PC-3 (cell line): ENCODE results near the gene TNFRSF25. TPM values are rescaled to one million over a fixed set of nuclear protein-coding genes. Genes with fewer than 3 reads are reported as not detected.

ENCODE experiments used
- ATAC-seq: fragments of 200-7000 bp; cut with Tn5 transposase; 2 replicates; pipeline ENCODE4 v1.9.1; 2020; ENCODE audit warnings: mild to moderate bottlenecking, moderate library complexity
- BruUV-seq: library from RNA; stranded (reverse); fragments of 400-500 nt; replicated peaks from 2 replicates; lab custom pipeline; 2021; lab: Mats Ljungman, UMichigan
- CTCF ChIA-PET: fragments of 300-600 bp; sonication (Branson Sonifier 250); formaldehyde crosslinking; loops from one replicate; lab custom pipeline; 2022; ENCODE audit warnings: antibody characterized with exemption; lab: Charles Lee
- POLR2A ChIA-PET: fragments of 300-600 bp; sonication (Branson Sonifier 250); formaldehyde crosslinking; loops from one replicate; lab custom pipeline; 2022; ENCODE audit warnings: antibody characterized with exemption; ENCODE audit not compliant: unreplicated experiment; lab: Charles Lee
- DNase-seq: peaks from one replicate; pipeline ENCODE4 v3.0.0-alpha.2; 2015
- H2AFZ ChIP-seq: fragments of 300-600 bp; sonication (generic); 2 replicates; pipeline ENCODE4 v1.6.0; 2016; ENCODE audit warnings: antibody characterized with exemption, low read length
- H3F3A ChIP-seq: fragments of 300-600 bp; sonication (generic); one replicate; pipeline ENCODE4 v1.6.0; 2017; ENCODE audit warnings: antibody characterized with exemption, low read length, control low read depth, mild to moderate bottlenecking; ENCODE audit not compliant: unreplicated experiment
- H3K27ac ChIP-seq: fragments of 300-600 bp; sonication (generic); 2 replicates; pipeline ENCODE4 v1.5.1; 2016; ENCODE audit warnings: mild to moderate bottlenecking, low read length
- H3K27me3 ChIP-seq: fragments of 300-600 bp; sonication (generic); 2 replicates; pipeline ENCODE4 v1.6.1; 2016; ENCODE audit warnings: low read length, mixed read lengths
- H3K36me3 ChIP-seq: fragments of 300-600 bp; sonication (generic); 2 replicates; pipeline ENCODE4 v1.6.1; 2016; ENCODE audit warnings: low read depth, mixed run types, low read length, mixed read lengths
- H3K4me1 ChIP-seq: fragments of 300-600 bp; sonication (generic); 2 replicates; pipeline ENCODE4 v1.5.1; 2016; ENCODE audit warnings: low read length; ENCODE audit not compliant: insufficient read depth
- H3K4me2 ChIP-seq: fragments of 300-600 bp; sonication (generic); 2 replicates; pipeline ENCODE4 v1.6.0; 2016; ENCODE audit warnings: low read length
- H3K4me3 ChIP-seq: fragments of 300-600 bp; sonication (generic); 2 replicates; pipeline ENCODE4 v1.5.1; 2016; ENCODE audit warnings: mild to moderate bottlenecking, low read length, mixed read lengths
- H3K79me2 ChIP-seq: fragments of 300-600 bp; sonication (generic); 2 replicates; pipeline ENCODE4 v1.6.1; 2017; ENCODE audit warnings: low read length, mixed read lengths
- H3K9ac ChIP-seq: fragments of 300-600 bp; sonication (generic); 2 replicates; pipeline ENCODE4 v1.6.0; 2016; ENCODE audit warnings: mild to moderate bottlenecking, low read length
- H3K9me2 ChIP-seq: fragments of 300-600 bp; sonication (generic); replicated peaks from 2 replicates; pipeline ENCODE4 v1.6.1; 2016; ENCODE audit warnings: mixed run types, low read length, mixed read lengths
- H3K9me3 ChIP-seq: fragments of 300-600 bp; sonication (generic); 2 replicates; pipeline ENCODE4 v1.6.1; 2016; ENCODE audit warnings: low read length, mixed read lengths
- H4K20me1 ChIP-seq: fragments of 300-600 bp; sonication (generic); 2 replicates; pipeline ENCODE4 v1.6.1; 2016; ENCODE audit warnings: low read length, mixed read lengths
- CTCF ChIP-seq: fragments of 300-600 bp; sonication (generic); conservative IDR thresholded peaks from 2 replicates; pipeline ENCODE4 v1.5.1; 2017; ENCODE audit warnings: antibody characterized with exemption, low read depth, mild to moderate bottlenecking, low read length
- EZH2 ChIP-seq: fragments of 300-600 bp; sonication (generic); IDR thresholded peaks from one replicate; pipeline ENCODE4 v1.6.1; 2017; ENCODE audit warnings: antibody characterized with exemption, mild to moderate bottlenecking, low read length; ENCODE audit not compliant: unreplicated experiment
- EZH2phosphoT487 ChIP-seq: fragments of 300-600 bp; sonication (generic); IDR thresholded peaks from 2 replicates; pipeline ENCODE4 v1.6.1; 2018; ENCODE audit warnings: mild to moderate bottlenecking, antibody characterized with exemption, low read length, borderline replicate concordance
- intact Hi-C: fragments of 100-400 bp; cut with micrococcal nuclease; formaldehyde crosslinking; loops from 2 replicates; pipeline ENCODE4 v1.9.0; 2023
- total RNA-seq: library from RNA; depleted of rRNA; stranded (reverse); fragments of >200 nt; gene quantifications from 2 replicates; pipeline ENCODE4 v1.2.3, GENCODE V29; 2014

The TNFRSF25 gene
- total RNA-seq, 1 experiment from 2014 or later = 42.5 TPM

- intact Hi-C loops = no loop called here
- no peaks in the 10 kb centered on the region for H3K27me3 ChIP-seq
- no peak overlapping the region for H3K27ac ChIP-seq
- H3K36me3 ChIP-seq = no peaks in the 10 kb centered on the region
- H3K9ac ChIP-seq = no peak overlapping the region
- POLR2A ChIA-PET = interaction anchor here (0.6 kb wide), 1 partner anchor 11 kb away, joined by 4 read pairs; no protein-coding TSS in a partner anchor
- CTCF ChIA-PET = no interaction called here
- TF ChIP-seq EZH2phosphoT487 (no peak), EZH2 (no peak)
- peak overlapping the region; percentile 26 for H3K4me2 ChIP-seq
- H2AFZ ChIP-seq = no peak overlapping the region
- peaks cover 59% of the 10 kb centered on the region for H3K4me1 ChIP-seq
- H3K4me3 ChIP-seq = no peak overlapping the region
- no peaks in the 10 kb centered on the region for H3K9me2 ChIP-seq
- ATAC-seq (no peak), DNase-seq (no peak)
- no peaks in the 10 kb centered on the region for H3F3A ChIP-seq
- no peaks in the 10 kb centered on the region for H3K9me3 ChIP-seq
- BruUV-seq = no TSS peak
- peaks cover 5% of the 10 kb centered on the region; the same call in 1 of the 2 replicates for H3K79me2 ChIP-seq
- H4K20me1 ChIP-seq = no peaks in the 10 kb centered on the region
These were observed 39.0 kb downstream of the TNFRSF25 start for GRCh38 chr1:6426972-6427350.

GRCh38 chr1:6426277-6426971 lies 39.5 kb downstream of the TNFRSF25 start:
- Histone ChIP-seq H3K36me3 (no peaks in the 10 kb centered on the region), H2AFZ (no peak overlapping the region), H3K9me2 (no peaks in the 10 kb centered on the region), H3K9ac (no peak overlapping the region), H3K27ac (no peak overlapping the region), H3K79me2 (peaks cover 5% of the 10 kb centered on the region; the same call in 1 of the 2 replicates), H4K20me1 (no peaks in the 10 kb centered on the region), H3K9me3 (no peaks in the 10 kb centered on the region), H3K27me3 (no peaks in the 10 kb centered on the region), H3K4me1 (peaks cover 64% of the 10 kb centered on the region), H3F3A (no peaks in the 10 kb centered on the region), H3K4me2 (peak overlapping the region; percentile 61; the same call in 1 of the 2 replicates), H3K4me3 (no peak overlapping the region)
- CTCF ChIA-PET = no interaction called here
- no peak for TF ChIP-seq EZH2
- TF ChIP-seq EZH2phosphoT487 = no peak
- no peak for TF ChIP-seq CTCF
- intact Hi-C loops = no loop called here
- no peak for ATAC-seq
- no peak for DNase-seq
- POLR2A ChIA-PET = interaction anchor here (0.6 kb wide), 1 partner anchor 11 kb away, joined by 4 read pairs; no protein-coding TSS in a partner anchor
- BruUV-seq = no TSS peak

- Histone ChIP-seq H3K9ac (no peak overlapping the region), H3K36me3 (no peaks in the 10 kb centered on the region), H3K79me2 (peaks cover 5% of the 10 kb centered on the region; the same call in 1 of the 2 replicates), H3K27ac (no peak overlapping the region), H3K27me3 (no peaks in the 10 kb centered on the region), H3K4me3 (peak overlapping the region; percentile 46), H4K20me1 (no peaks in the 10 kb centered on the region), H2AFZ (no peak overlapping the region), H3K9me3 (no peaks in the 10 kb centered on the region), H3K4me2 (peak overlapping the region; percentile 61), H3F3A (no peaks in the 10 kb centered on the region), H3K9me2 (no peaks in the 10 kb centered on the region), H3K4me1 (peaks cover 61% of the 10 kb centered on the region)
- intact Hi-C loops = no loop called here
- ATAC-seq (no peak), DNase-seq (no peak)
- POLR2A ChIA-PET = interaction anchor here (0.5 kb wide), 1 partner anchor 65 kb away, joined by 3 read pairs; no protein-coding TSS in a partner anchor
- no peak for TF ChIP-seq EZH2phosphoT487
- TF ChIP-seq EZH2 = no peak
- TF ChIP-seq CTCF = no peak
- TSS peak; percentile 46 for BruUV-seq
- CTCF ChIA-PET = no interaction called here
These were observed 40.3 kb downstream of the TNFRSF25 start for GRCh38 chr1:6425658-6426057.
